Astrocyte (in vitro differentiated cells and primary cell): ENCODE results near the gene DISP3.

Experiments used
- EZH2 ChIP-seq: IDR thresholded peaks from 2 replicates; pipeline ENCODE4 v1.6.1; 2012; ENCODE audit warnings: mild to moderate bottlenecking, low read length, inconsistent platforms; ENCODE audit not compliant: insufficient read depth
- TF ChIP-seq, protein P1 (sequence below): IDR thresholded peaks from 2 replicates; pipeline ENCODE4 v1.5.1; 2011; ENCODE audit warnings: low read depth, mild to moderate bottlenecking, inconsistent platforms, low read length, moderate library complexity; ENCODE audit not compliant: insufficient read depth

DNA sequence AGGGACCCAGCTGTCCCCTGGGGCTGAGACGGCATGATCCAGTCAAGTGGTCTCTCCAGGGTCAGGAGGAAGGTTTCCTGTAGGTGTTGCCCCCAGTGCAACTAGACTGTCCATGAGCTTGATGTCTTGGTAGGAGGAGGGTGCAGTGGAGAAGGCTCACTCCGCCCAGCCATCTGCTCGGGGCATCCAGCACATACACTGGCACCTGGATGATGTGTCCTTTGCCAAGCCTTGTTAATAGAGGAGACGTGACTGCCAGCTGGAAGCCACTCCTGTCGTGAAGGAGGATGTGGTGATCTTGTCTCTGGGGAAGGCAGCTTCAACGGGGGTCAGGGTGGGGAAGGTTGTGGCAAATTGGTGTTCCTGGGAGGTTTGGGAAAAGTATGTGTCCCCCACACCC, 6.2 kb downstream of the DISP3 start:
- TF ChIP-seq, protein P1, sequence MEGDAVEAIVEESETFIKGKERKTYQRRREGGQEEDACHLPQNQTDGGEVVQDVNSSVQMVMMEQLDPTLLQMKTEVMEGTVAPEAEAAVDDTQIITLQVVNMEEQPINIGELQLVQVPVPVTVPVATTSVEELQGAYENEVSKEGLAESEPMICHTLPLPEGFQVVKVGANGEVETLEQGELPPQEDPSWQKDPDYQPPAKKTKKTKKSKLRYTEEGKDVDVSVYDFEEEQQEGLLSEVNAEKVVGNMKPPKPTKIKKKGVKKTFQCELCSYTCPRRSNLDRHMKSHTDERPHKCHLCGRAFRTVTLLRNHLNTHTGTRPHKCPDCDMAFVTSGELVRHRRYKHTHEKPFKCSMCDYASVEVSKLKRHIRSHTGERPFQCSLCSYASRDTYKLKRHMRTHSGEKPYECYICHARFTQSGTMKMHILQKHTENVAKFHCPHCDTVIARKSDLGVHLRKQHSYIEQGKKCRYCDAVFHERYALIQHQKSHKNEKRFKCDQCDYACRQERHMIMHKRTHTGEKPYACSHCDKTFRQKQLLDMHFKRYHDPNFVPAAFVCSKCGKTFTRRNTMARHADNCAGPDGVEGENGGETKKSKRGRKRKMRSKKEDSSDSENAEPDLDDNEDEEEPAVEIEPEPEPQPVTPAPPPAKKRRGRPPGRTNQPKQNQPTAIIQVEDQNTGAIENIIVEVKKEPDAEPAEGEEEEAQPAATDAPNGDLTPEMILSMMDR: no peak
- TF ChIP-seq EZH2: no peak
